Neural progenitor cell (in vitro differentiated cells): Measurements from ENCODE around the gene IGFL4. TPM values are rescaled to one million over a fixed set of nuclear protein-coding genes. Genes with fewer than 3 reads are reported as not detected.
A peak's percentile ranks its signal among the peaks of the same experiment; 100 is the strongest.

Source experiments
- DNase-seq: peaks from one replicate; pipeline ENCODE4 v3.0.0-alpha.2; 2016; ENCODE audit warnings: low spot score
- H2AFZ ChIP-seq: fragments of 200-600 bp; sonication (generic); replicated peaks from 2 replicates; pipeline ENCODE4 v1.6.1; 2016; ENCODE audit warnings: antibody characterized with exemption
- H3F3A ChIP-seq: fragments of 200-600 bp; sonication (generic); 2 replicates; pipeline ENCODE4 v1.6.1; 2016; ENCODE audit warnings: antibody characterized with exemption, low read depth
- H3K27ac ChIP-seq: fragments of 200-600 bp; sonication (generic); 2 replicates; pipeline ENCODE4 v1.5.1; 2016; ENCODE audit warnings: mild to moderate bottlenecking
- H3K27me3 ChIP-seq: fragments of 200-600 bp; sonication (generic); 2 replicates; pipeline ENCODE4 v1.6.1; 2016; ENCODE audit warnings: mild to moderate bottlenecking, moderate library complexity
- H3K36me3 ChIP-seq: fragments of 200-600 bp; sonication (generic); 2 replicates; pipeline ENCODE4 v1.5.1; 2016
- H3K4me1 ChIP-seq: fragments of 200-600 bp; sonication (generic); 2 replicates; pipeline ENCODE4 v1.6.1; 2016; ENCODE audit warnings: mixed run types
- H3K4me2 ChIP-seq: fragments of 200-600 bp; sonication (generic); 2 replicates; pipeline ENCODE4 v1.6.1; 2016
- H3K4me3 ChIP-seq: fragments of 200-600 bp; sonication (generic); 2 replicates; pipeline ENCODE4 v1.5.1; 2016
- H3K79me2 ChIP-seq: fragments of 200-600 bp; sonication (generic); 2 replicates; pipeline ENCODE4 v1.6.1; 2016; ENCODE audit warnings: low read depth
- H3K9ac ChIP-seq: fragments of 200-600 bp; sonication (generic); 2 replicates; pipeline ENCODE4 v1.6.1; 2016
- H3K9me3 ChIP-seq: fragments of 200-600 bp; sonication (generic); 2 replicates; pipeline ENCODE4 v1.5.1; 2016; ENCODE audit warnings: low read depth
- H4K20me1 ChIP-seq: fragments of 200-600 bp; sonication (generic); 2 replicates; pipeline ENCODE4 v1.6.1; 2016; ENCODE audit warnings: low read depth
- H3K27ac Mint-ChIP-seq: 3 replicates; pipeline ENCODE4 v1.8.0; 2021; ENCODE audit warnings: mixed read lengths
- H3K27me3 Mint-ChIP-seq: 2 replicates; pipeline ENCODE4 v1.8.0; 2022; ENCODE audit warnings: low read depth, mild to moderate bottlenecking, inconsistent platforms, moderate library complexity, mixed read lengths; ENCODE audit not compliant: insufficient read depth
- H3K36me3 Mint-ChIP-seq: 3 replicates; pipeline ENCODE4 v1.8.0; 2021; ENCODE audit warnings: mixed read lengths
- H3K4me1 Mint-ChIP-seq: 3 replicates; pipeline ENCODE4 v1.8.0; 2021; ENCODE audit warnings: mixed read lengths
- H3K4me3 Mint-ChIP-seq: 3 replicates; pipeline ENCODE4 v1.8.0; 2021; ENCODE audit warnings: mild to moderate bottlenecking, moderate library complexity, mixed read lengths
- H3K9me3 Mint-ChIP-seq: 3 replicates; pipeline ENCODE4 v1.8.0; 2020; ENCODE audit warnings: mixed read lengths
- EZH2 ChIP-seq: fragments of 200-600 bp; sonication (generic); IDR thresholded peaks from 2 replicates; pipeline ENCODE4 v1.6.1; 2017; ENCODE audit warnings: antibody characterized with exemption, mild to moderate bottlenecking, moderate library complexity
- EZH2phosphoT487 ChIP-seq: fragments of 200-600 bp; sonication (generic); IDR thresholded peaks from 2 replicates; pipeline ENCODE4 v1.6.1; 2017; ENCODE audit warnings: antibody characterized with exemption
- total RNA-seq: library from RNA; depleted of rRNA; stranded (reverse); fragments of >200 nt; gene quantifications from 2 replicates; pipeline ENCODE4 v1.2.3, GENCODE V29; 2015; ENCODE audit warnings: low replicate concordance
- TF ChIP-seq, protein P1 (sequence below): fragments of 200-600 bp; sonication (generic); IDR thresholded peaks from 2 replicates; pipeline ENCODE4 v1.5.1; 2017; ENCODE audit warnings: antibody characterized with exemption, mild to moderate bottlenecking

Gene IGFL4
- total RNA-seq, 1 donor from 2014 or later: 0.21 TPM

DNA sequence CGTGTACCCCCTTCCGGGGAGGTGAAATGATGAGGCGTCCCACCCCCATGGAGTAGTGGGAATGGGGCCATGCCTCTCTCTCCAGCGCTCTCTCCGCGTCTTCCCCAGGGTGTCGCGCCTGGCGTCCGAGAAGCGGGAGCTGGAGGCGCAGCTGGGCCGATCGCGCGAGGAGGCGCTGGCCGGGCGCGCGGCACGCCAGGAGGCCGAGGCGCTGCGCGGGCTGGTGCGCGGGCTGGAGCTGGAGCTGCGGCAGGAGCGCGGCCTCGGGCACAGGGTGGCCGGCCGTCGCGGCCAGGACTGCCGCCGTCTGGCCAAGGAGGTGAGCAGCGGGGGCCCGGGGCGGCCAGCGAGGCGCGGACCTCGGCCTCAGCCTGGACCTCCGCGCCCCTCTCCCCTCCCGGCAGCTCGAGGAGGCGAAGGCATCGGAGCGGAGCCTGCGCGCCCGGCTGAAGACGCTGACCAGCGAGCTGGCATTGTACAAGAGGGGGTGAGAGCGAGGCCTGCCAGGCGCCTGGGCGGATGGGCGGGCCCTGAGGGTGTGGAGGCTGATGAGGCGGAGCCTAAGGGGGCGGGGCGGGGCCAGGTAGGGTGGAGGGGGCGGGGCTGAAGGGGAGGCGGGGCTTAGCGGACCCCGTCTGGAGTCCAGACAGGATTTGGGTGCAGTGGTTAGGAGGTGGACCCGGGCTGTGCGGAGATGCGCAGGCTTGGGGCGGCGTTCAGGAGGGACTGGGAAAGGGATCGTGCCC, 25.7 kb downstream of the IGFL4 start:
- no peak overlapping the region for H2AFZ ChIP-seq
- H3K27ac ChIP-seq: no peak overlapping the region
- no peak overlapping the region for H3K27ac Mint-ChIP-seq

GRCh38 chr19:46014534-46014933, 26.3 kb downstream of the IGFL4 start:
- no peak overlapping the region for H3K27ac ChIP-seq
- no peak overlapping the region for H3K9ac ChIP-seq
- Mint-ChIP-seq H3K36me3 (no peaks in the 10 kb centered on the region), H3K27ac (no peak overlapping the region), H3K27me3 (peaks cover 20% of the 10 kb centered on the region), H3K9me3 (no peaks in the 10 kb centered on the region), H3K4me1 (peaks cover 17% of the 10 kb centered on the region), H3K4me3 (peak overlapping the region; percentile 78)
- H2AFZ ChIP-seq: no peak overlapping the region
- H3K27me3 ChIP-seq: peaks cover 39% of the 10 kb centered on the region
- H3K36me3 ChIP-seq: no peaks in the 10 kb centered on the region
- peaks cover 42% of the 10 kb centered on the region for H4K20me1 ChIP-seq
- H3F3A ChIP-seq: peaks cover 29% of the 10 kb centered on the region
- no peaks in the 10 kb centered on the region for H3K9me3 ChIP-seq
- no peak for TF ChIP-seq EZH2phosphoT487
- no peak for TF ChIP-seq EZH2
- TF ChIP-seq, protein P1, sequence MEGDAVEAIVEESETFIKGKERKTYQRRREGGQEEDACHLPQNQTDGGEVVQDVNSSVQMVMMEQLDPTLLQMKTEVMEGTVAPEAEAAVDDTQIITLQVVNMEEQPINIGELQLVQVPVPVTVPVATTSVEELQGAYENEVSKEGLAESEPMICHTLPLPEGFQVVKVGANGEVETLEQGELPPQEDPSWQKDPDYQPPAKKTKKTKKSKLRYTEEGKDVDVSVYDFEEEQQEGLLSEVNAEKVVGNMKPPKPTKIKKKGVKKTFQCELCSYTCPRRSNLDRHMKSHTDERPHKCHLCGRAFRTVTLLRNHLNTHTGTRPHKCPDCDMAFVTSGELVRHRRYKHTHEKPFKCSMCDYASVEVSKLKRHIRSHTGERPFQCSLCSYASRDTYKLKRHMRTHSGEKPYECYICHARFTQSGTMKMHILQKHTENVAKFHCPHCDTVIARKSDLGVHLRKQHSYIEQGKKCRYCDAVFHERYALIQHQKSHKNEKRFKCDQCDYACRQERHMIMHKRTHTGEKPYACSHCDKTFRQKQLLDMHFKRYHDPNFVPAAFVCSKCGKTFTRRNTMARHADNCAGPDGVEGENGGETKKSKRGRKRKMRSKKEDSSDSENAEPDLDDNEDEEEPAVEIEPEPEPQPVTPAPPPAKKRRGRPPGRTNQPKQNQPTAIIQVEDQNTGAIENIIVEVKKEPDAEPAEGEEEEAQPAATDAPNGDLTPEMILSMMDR: no peak
- peak overlapping the region; percentile 49 for H3K4me3 ChIP-seq
- H3K79me2 ChIP-seq: no peaks in the 10 kb centered on the region
- no peak for DNase-seq
- peak overlapping the region; percentile 90 for H3K4me2 ChIP-seq
- peaks cover 6% of the 10 kb centered on the region for H3K4me1 ChIP-seq

More for the DNA sequence above, 25.7 kb downstream of the IGFL4 start:
- Histone ChIP-seq H3K27me3 (peaks cover 39% of the 10 kb centered on the region), H3K36me3 (no peaks in the 10 kb centered on the region), H3K4me1 (peaks cover 6% of the 10 kb centered on the region), H3F3A (peaks cover 29% of the 10 kb centered on the region), H3K9ac (no peak overlapping the region), H4K20me1 (peaks cover 39% of the 10 kb centered on the region), H3K4me3 (peak overlapping the region; percentile 49), H3K9me3 (no peaks in the 10 kb centered on the region), H3K79me2 (no peaks in the 10 kb centered on the region), H3K4me2 (peak overlapping the region; percentile 90)
- Mint-ChIP-seq H3K4me1 (peaks cover 13% of the 10 kb centered on the region), H3K4me3 (peak overlapping the region; percentile 78), H3K27me3 (peaks cover 18% of the 10 kb centered on the region), H3K36me3 (peaks cover 2% of the 10 kb centered on the region), H3K9me3 (no peaks in the 10 kb centered on the region)
- TF ChIP-seq EZH2 (no peak), EZH2phosphoT487 (no peak)
- TF ChIP-seq, protein P1: no peak
- peak; percentile 96 for DNase-seq

DNA sequence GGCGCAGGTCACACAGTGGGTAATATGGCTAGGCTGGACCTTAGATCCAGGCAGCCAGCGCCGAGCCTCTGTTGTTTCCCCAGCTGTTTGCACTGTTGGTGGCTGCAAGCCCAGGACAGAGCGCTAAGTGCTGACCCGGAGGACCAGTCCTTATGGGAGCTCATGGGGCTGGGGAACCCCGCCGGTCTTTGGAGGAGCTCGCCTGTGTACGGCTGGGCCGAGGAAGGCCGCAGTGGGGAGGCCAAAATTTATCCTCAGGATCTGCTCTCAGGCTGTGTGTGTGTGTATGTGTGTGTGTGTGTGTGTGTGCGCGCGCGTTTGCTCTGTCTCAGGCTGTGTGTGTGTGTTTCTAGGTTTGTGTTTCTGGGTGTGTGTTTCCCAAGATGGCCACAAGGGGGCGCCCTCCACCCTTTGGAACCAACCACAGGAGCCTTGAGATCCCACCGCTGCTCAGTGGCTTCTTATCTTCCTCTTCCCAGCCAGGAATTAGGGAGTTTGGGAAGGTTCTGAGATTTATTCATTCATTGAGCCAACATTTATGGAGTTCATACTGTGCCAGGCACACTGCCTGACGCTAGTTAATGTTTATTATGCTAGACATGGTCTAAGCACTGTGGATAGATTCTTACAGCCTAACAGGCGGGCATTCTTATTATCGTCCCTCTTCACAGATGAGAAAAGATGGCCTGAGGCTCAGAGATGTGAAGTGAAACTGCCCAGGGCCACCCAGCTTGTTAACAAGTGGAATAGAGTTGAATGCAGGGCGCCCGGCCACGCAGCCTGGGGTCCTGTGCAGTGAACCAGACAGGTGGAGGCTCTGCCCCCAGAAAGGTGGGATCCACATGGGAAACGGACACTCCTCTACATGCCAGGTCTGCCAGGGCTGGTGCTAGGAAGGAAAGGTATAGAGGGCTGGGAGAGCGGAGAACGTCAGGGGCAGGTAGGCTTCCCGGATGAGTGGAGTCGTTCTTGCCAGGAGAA, 31.0 kb downstream of the IGFL4 start:
- Histone ChIP-seq H3K36me3 (no peaks in the 10 kb centered on the region), H3K27ac (no peak overlapping the region), H3K27me3 (peaks cover 19% of the 10 kb centered on the region), H3K4me1 (no peaks in the 10 kb centered on the region), H3K9ac (no peak overlapping the region), H3K9me3 (no peaks in the 10 kb centered on the region), H4K20me1 (peaks cover 13% of the 10 kb centered on the region), H3F3A (peaks cover 13% of the 10 kb centered on the region), H3K4me3 (no peak overlapping the region), H2AFZ (peak overlapping the region; percentile 50), H3K4me2 (no peak overlapping the region), H3K79me2 (no peaks in the 10 kb centered on the region)
- Mint-ChIP-seq H3K4me3 (peak overlapping the region; percentile 56), H3K27me3 (peaks cover 11% of the 10 kb centered on the region), H3K4me1 (peaks cover 23% of the 10 kb centered on the region), H3K9me3 (no peaks in the 10 kb centered on the region), H3K36me3 (peaks cover 5% of the 10 kb centered on the region), H3K27ac (no peak overlapping the region)
- peak; percentile 79 for DNase-seq
- TF ChIP-seq EZH2: no peak
- TF ChIP-seq, protein P1: peak; percentile 86
